ENCODE measurements around the gene NFIB. TPM values are rescaled to one million over a fixed set of nuclear protein-coding genes. Genes with fewer than 3 reads are reported as not detected.

NFIB gene
- total RNA-seq, 2 donors from 2014 or later = 47.0 to 65.9 TPM

DNA sequence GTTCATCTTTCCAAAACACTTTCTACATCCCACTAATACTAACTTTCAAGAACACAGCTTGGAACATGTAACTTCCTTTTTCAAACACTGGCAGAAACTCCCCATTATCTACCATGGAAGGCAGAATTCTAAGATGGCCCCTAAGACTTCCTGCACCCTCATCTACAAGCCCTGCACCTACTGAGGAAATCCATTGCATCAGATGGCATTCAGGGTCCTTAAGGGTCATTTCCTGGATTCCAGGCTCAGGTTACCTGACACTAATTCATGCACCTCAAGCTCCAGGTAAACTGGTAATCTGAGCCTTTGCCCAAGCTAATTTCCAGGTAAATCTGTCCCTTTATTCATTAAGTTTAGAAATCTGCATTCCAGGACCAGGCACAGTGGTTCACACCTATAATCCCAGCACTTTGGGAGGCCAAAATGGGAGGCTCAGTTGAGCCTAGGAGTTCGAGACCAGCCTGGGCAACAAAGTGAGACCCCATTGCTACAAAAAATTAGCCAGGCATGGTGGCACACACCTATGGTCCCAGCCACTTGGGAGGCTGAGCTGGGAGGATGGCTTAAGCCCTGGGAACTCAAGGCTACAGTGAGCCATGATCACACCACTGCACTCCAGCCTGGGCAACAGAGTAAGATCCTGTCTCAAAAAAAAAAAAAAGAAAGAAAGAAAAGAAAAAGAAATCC is 91.6 kb downstream of the NFIB start:
- H3K4me1 ChIP-seq = peaks cover 48% of the 10 kb centered on the region
- DNase-seq = no peak
- no peaks in the 10 kb centered on the region for H3K27me3 ChIP-seq
- no peaks in the 10 kb centered on the region for H3K36me3 ChIP-seq (replicated peaks in 1 of 2; ENCODE audit: insufficient read depth in 1 of 2, low read depth in 2 of 2)
- no peak for ATAC-seq
- no peaks in the 10 kb centered on the region for H3K9me3 ChIP-seq
- TF ChIP-seq, protein P1, sequence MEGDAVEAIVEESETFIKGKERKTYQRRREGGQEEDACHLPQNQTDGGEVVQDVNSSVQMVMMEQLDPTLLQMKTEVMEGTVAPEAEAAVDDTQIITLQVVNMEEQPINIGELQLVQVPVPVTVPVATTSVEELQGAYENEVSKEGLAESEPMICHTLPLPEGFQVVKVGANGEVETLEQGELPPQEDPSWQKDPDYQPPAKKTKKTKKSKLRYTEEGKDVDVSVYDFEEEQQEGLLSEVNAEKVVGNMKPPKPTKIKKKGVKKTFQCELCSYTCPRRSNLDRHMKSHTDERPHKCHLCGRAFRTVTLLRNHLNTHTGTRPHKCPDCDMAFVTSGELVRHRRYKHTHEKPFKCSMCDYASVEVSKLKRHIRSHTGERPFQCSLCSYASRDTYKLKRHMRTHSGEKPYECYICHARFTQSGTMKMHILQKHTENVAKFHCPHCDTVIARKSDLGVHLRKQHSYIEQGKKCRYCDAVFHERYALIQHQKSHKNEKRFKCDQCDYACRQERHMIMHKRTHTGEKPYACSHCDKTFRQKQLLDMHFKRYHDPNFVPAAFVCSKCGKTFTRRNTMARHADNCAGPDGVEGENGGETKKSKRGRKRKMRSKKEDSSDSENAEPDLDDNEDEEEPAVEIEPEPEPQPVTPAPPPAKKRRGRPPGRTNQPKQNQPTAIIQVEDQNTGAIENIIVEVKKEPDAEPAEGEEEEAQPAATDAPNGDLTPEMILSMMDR (IDR thresholded peaks at IDR 0.05) = no peak
- TF ChIP-seq POLR2A (IDR thresholded peaks at IDR 0.05) = no peak
- H3K4me3 ChIP-seq = no peak overlapping the region
- intact Hi-C loops (cut with DNase I) = no loop called here
- H3K27ac ChIP-seq = peak overlapping the region; percentile 25 to 63 (median 54)
- WGBS, 2 donors = 92 to 100% methylated on average over 1 of the region's 1 CpG

DNA sequence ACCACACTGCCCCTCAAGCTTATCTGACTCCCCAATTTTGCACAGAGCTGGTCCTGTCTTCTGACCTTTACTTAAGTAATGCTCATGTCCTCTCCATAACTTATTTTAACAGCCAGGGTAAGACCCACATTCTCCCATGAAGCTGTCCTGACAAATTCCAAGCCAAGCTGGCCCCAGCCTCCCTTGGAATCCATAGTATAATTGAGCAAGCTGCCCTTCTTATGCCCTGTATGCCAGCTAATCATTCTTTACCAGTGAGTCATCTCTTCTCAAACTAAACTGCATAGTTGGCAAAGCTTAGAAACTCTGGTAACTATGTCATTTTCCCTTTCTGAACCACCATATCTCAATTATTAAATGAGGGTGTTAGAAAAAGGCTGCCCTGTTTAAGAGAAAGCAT is 92.4 kb downstream of the NFIB start:
- Histone ChIP-seq H3K4me1 (peaks cover 50% of the 10 kb centered on the region), H3K4me3 (no peak overlapping the region), H3K27ac (peak overlapping the region; percentile 25 to 63 (median 54)), H3K27me3 (no peaks in the 10 kb centered on the region), H3K9me3 (no peaks in the 10 kb centered on the region), H3K36me3 (replicated peaks in 1 of 2; ENCODE audit: insufficient read depth in 1 of 2, low read depth in 2 of 2) (no peaks in the 10 kb centered on the region)
- intact Hi-C loops (cut with DNase I) = no loop called here
- peak in 1 of 4 donors; percentile 9 for DNase-seq
- no peak for TF ChIP-seq POLR2A (IDR thresholded peaks at IDR 0.05)
- TF ChIP-seq, protein P1 (IDR thresholded peaks at IDR 0.05) = no peak
- peak; percentile 86 for ATAC-seq

DNA sequence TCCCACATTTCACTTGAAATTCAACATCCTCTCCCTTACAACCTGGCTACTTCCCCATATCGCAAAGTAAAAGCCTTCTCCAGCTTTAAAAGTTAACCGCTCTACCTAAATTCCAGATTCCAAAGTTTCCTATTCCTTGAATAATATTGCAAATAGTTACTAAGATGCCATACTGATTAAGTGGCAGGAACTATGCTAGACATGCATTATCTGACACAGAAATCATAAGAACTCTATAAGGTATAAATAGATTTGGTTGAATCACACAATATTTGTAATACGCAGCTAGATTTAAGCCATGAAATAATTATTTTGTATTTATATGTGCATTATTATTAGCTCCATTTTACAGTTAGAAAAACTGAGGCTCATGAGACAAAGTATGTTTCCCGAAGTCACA is 92.8 kb downstream of the NFIB start:
- Histone ChIP-seq H3K4me3 (no peak overlapping the region), H3K9me3 (no peaks in the 10 kb centered on the region), H3K27me3 (no peaks in the 10 kb centered on the region), H3K4me1 (peaks cover 50% of the 10 kb centered on the region), H3K27ac (peak overlapping the region; percentile 25 to 63 (median 54)), H3K36me3 (replicated peaks in 1 of 2; ENCODE audit: insufficient read depth in 1 of 2, low read depth in 2 of 2) (no peaks in the 10 kb centered on the region)
- intact Hi-C loops (cut with DNase I) = no loop called here
- 94 to 97% methylated on average over 4 of the region's 4 CpGs for WGBS, 2 donors
- no peak for DNase-seq
- no peak for ATAC-seq
- TF ChIP-seq POLR2A (IDR thresholded peaks at IDR 0.05) = no peak
- TF ChIP-seq, protein P1 (IDR thresholded peaks at IDR 0.05) = no peak

DNA sequence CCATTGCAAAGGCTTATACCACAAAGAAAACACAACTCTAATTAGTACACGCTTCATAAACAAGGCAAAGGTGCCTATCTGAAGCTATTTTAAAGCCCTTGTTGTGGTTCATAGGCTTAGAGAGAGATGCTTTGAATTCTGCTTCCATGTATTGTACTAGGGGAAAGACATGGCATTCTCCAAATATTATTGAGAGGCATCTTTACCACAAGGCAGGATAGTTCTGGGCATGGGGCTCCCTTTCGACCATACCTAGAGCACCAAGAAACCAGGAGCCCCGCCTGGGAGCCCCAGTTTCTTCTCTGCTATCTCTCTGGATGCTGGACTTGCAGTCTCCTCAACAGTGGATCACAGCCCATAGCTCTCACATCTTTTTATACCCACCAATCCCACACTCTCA is 93.7 kb downstream of the NFIB start:
- WGBS, 2 donors = 83 to 89% methylated on average over 3 of the region's 3 CpGs
- H3K9me3 ChIP-seq = no peaks in the 10 kb centered on the region
- no peak overlapping the region for H3K4me3 ChIP-seq
- ATAC-seq (no peak), DNase-seq (no peak)
- no peaks in the 10 kb centered on the region for H3K27me3 ChIP-seq
- TF ChIP-seq POLR2A (IDR thresholded peaks at IDR 0.05) = no peak
- TF ChIP-seq, protein P1 (IDR thresholded peaks at IDR 0.05) = no peak
- intact Hi-C loops (cut with DNase I) = no loop called here
- H3K27ac ChIP-seq = no peak overlapping the region
- no peaks in the 10 kb centered on the region for H3K36me3 ChIP-seq (replicated peaks in 1 of 2; ENCODE audit: insufficient read depth in 1 of 2, low read depth in 2 of 2)
- peaks cover 57% of the 10 kb centered on the region for H3K4me1 ChIP-seq

DNA sequence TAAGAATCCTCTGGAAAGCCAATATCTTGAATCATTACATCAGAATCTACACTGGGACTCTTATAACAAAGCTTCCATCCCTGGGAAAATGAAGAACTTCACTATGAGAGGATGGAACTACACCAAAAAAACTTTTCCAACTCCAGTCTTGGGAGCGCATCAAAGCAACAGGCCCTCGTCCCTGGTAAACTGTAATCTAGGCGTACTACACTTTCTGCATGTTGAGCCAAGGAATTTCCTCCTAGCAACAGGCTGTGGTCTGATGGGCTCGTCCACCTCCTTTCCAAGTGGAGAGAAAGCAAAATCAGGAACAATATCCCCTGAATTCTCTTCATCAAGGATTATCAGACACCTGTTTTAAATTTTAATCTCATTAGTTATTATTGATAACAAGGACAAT is 94.1 kb downstream of the NFIB start:
- 69 to 84% methylated on average over 4 of the region's 4 CpGs for WGBS, 2 donors
- H3K27me3 ChIP-seq = no peaks in the 10 kb centered on the region
- no peak for ATAC-seq
- H3K36me3 ChIP-seq (replicated peaks in 1 of 2; ENCODE audit: insufficient read depth in 1 of 2, low read depth in 2 of 2) = no peaks in the 10 kb centered on the region
- no peak overlapping the region for H3K4me3 ChIP-seq
- H3K27ac ChIP-seq = no peak overlapping the region
- no peak for TF ChIP-seq POLR2A (IDR thresholded peaks at IDR 0.05)
- TF ChIP-seq, protein P1 (IDR thresholded peaks at IDR 0.05) = no peak
- intact Hi-C loops (cut with DNase I) = no loop called here
- no peaks in the 10 kb centered on the region for H3K9me3 ChIP-seq
- H3K4me1 ChIP-seq = peaks cover 57% of the 10 kb centered on the region
- no peak for DNase-seq

Measured in body of pancreas (tissue), 4 donors.